T-cell (primary cell): Measurements from ENCODE around the gene AP3S1. TPM values are rescaled to one million over a fixed set of nuclear protein-coding genes. Genes with fewer than 3 reads are reported as not detected.

Source experiments
- ATAC-seq, 4 experiments: fragments of 200-7000 bp in 3 of 4; fragments of 150-1000 bp in 1 of 4; cut with Tn5 transposase; replicated peaks in 1 of 4; 1 replicate in 3 of 4; 2 replicates in 1 of 4; pipeline ENCODE4 v1.10.0; 2021; ENCODE audit warnings: moderate library complexity in 3 of 4, mild to moderate bottlenecking in 2 of 4, moderate number of reproducible peaks in 1 of 4
- CTCF ChIA-PET, 2 donors: fragments of 300-600 bp; sonication (Branson Sonifier 250); formaldehyde crosslinking; loops; one replicate each; lab custom pipeline; 2022; ENCODE audit warnings: antibody characterized with exemption in 2 of 2; lab: Charles Lee
- POLR2A ChIA-PET, 2 donors: fragments of 300-600 bp; sonication (Branson Sonifier 250); formaldehyde crosslinking; loops; one replicate each; lab custom pipeline; 2022; ENCODE audit warnings: antibody characterized with exemption in 2 of 2; lab: Charles Lee
- DNase-seq, 35 experiments: peaks; one replicate each; pipeline versions ENCODE4 v3.0.0 to v3.0.0-alpha.2; 2013 to 2023
- H3K27ac ChIP-seq: one replicate; pipeline ENCODE4 v1.5.1; 2013; ENCODE audit warnings: low read length
- H3K27me3 ChIP-seq, 2 experiments: replicated peaks in 1 of 2; 1 replicate in 1 of 2; 2 replicates in 1 of 2; pipeline versions ENCODE4 v1.6.1 to v1.7.0; 2013; ENCODE audit warnings: low read length in 1 of 2, mixed read lengths in 1 of 2; ENCODE audit not compliant: control insufficient read depth in 2 of 2, insufficient read depth in 2 of 2; ENCODE audit errors: extremely low read depth in 1 of 2
- H3K36me3 ChIP-seq, 2 donors: 1 replicate in 1 of 2; 2 replicates in 1 of 2; pipeline versions ENCODE4 v1.6.1 to v1.7.0; 2013; ENCODE audit warnings: low read length in 1 of 2; ENCODE audit not compliant: control insufficient read depth in 2 of 2, insufficient read depth in 1 of 2; ENCODE audit errors: extremely low read depth in 1 of 2
- H3K4me1 ChIP-seq, 2 experiments: 1 replicate in 1 of 2; 2 replicates in 1 of 2; pipeline versions ENCODE4 v1.6.1 to v1.7.0; 2013; ENCODE audit warnings: low read length in 2 of 2, mixed read lengths in 1 of 2; ENCODE audit not compliant: insufficient read depth in 2 of 2, control insufficient read depth in 1 of 2; ENCODE audit errors: extremely low read depth in 1 of 2
- H3K4me3 ChIP-seq, 2 donors: 1 replicate in 1 of 2; 2 replicates in 1 of 2; pipeline versions ENCODE4 v1.5.1 to v1.7.0; 2013; ENCODE audit warnings: mild to moderate bottlenecking in 2 of 2, low read length in 1 of 2, moderate library complexity in 1 of 2; ENCODE audit not compliant: control insufficient read depth in 1 of 2; ENCODE audit errors: extremely low read depth in 1 of 2
- H3K9me3 ChIP-seq: 2 replicates; pipeline ENCODE4 v1.7.0; 2013
- H3K27ac Mint-ChIP-seq, 2 donors: one replicate each; pipeline ENCODE4 v1.8.0; 2020 to 2021; ENCODE audit warnings: mild to moderate bottlenecking in 2 of 2, mixed read lengths in 2 of 2
- H3K27me3 Mint-ChIP-seq, 2 donors: one replicate each; pipeline ENCODE4 v1.8.0; 2021 to 2022; ENCODE audit warnings: mixed read lengths in 2 of 2
- H3K36me3 Mint-ChIP-seq: one replicate; pipeline ENCODE4 v1.8.0; 2021; ENCODE audit warnings: mixed read lengths
- H3K4me1 Mint-ChIP-seq, 3 donors: one replicate each; pipeline ENCODE4 v1.8.0; 2020 to 2022; ENCODE audit warnings: mixed read lengths in 3 of 3, mild to moderate bottlenecking in 1 of 3
- H3K4me3 Mint-ChIP-seq, 3 donors: one replicate each; pipeline ENCODE4 v1.8.0; 2020 to 2022; ENCODE audit warnings: mild to moderate bottlenecking in 3 of 3, mixed read lengths in 3 of 3, moderate library complexity in 3 of 3
- H3K9me3 Mint-ChIP-seq, 3 donors: one replicate each; pipeline ENCODE4 v1.8.0; 2020 to 2022; ENCODE audit warnings: mixed read lengths in 3 of 3
- WGBS: methylation state at CpG from one replicate; pipeline ENCODE4 v1.1.5; 2013; ENCODE audit warnings: missing lambda C conversion rate; ENCODE audit not compliant: insufficient coverage; 5-methylcytosine and 5-hydroxymethylcytosine counted together
- total RNA-seq, 35 experiments: library from RNA in 6 of 35; stranded (reverse) in 6 of 35; fragments of 120-200 nt in 1 of 35; gene quantifications; one replicate each; pipeline versions ENCODE4 v1.2.1 to v1.2.4 and lab custom pipeline; 2013 to 2026

Gene AP3S1
- total RNA-seq (10 to 100 TPM; 36.4 to 44.2 (median 39.2) TPM), total RNA-seq (lab: John Stamatoyannopoulos, UW) (20.3 to 47.4 (median 28.4) reads per million in 29 experiments)
- total RNA-seq (2013): 42.3 TPM

- Mint-ChIP-seq H3K36me3 (peaks cover 8% of the 10 kb centered on the region), H3K4me3 (peak within 1 kb of the TSS; percentile 96 to 99 (median 99)), H3K27me3 (no peaks in the 10 kb centered on the region), H3K27ac (peak within 1 kb of the TSS; percentile 94 to 100), H3K9me3 (no peaks in the 10 kb centered on the region), H3K4me1 (peaks cover 63 to 71% (median 70%) of the 10 kb centered on the region in 3 donors)
- WGBS: 8% methylated on average over 65 of the region's 65 CpGs
- ChIA-PET POLR2A (interaction anchor here (0.5 to 1.6 kb wide), 3 partner anchors 217 to 321 kb away, joined by 3 to 7 read pairs (median 4); no protein-coding TSS in a partner anchor), CTCF (interaction anchor here (0.6 to 2.6 kb wide), 7 partner anchors 10 to 546 kb away, joined by 3 to 14 read pairs (median 3); partner anchors contain the start of gene CCDC112 (in 1 of the 2))
- peaks cover 13 to 17% of the 10 kb centered on the region in 2 experiments for H3K4me1 ChIP-seq
- peak within 1 kb of the TSS; percentile 86 to 90 for H3K4me3 ChIP-seq
- no peaks in the 10 kb centered on the region for H3K27me3 ChIP-seq
- DNase-seq (peak; percentile 83 to 94 (median 89)), ATAC-seq (peak; percentile 85 to 90 (median 89))
- H3K36me3 ChIP-seq: peaks cover 0 to 10% of the 10 kb centered on the region in 2 donors
- H3K9me3 ChIP-seq: no peaks in the 10 kb centered on the region
- H3K27ac ChIP-seq: peak within 1 kb of the TSS; percentile 92
Measured at GRCh38 chr5:115841382-115842088, at the start of gene AP3S1, which contains the start of gene ATG12. Gene AP3S1, plus strand, starts transcription at chr5:115841935. Its CDS starts 103 bp downstream, at chr5:115842038. Gene ATG12, minus strand, starts transcription at chr5:115841565. Its CDS starts 13 bp downstream, at chr5:115841552.

DNA sequence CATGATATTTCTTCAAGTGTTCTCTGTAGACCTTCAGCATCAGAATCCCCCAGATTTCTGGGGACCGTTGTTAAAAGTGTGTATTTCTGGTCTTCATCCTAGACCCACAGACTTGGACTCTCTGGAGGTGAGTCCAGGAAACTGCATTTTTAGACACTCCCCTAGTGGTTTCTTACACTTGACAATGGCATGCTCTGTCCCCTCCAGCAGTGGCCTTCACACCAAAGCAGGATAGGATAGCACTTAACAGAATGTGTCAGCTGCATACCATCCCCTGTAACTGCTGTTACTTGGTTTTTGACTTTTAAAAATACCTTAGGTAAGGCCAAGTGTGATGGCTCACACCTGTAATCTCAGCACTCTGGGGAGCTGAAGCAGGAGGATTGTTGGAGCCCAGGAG, 46.0 kb upstream of the AP3S1 start:
- WGBS: no CpG with 5 or more reads among the region's 1 CpG
- CTCF ChIA-PET: no interaction called here
- POLR2A ChIA-PET: no interaction called here

DNA sequence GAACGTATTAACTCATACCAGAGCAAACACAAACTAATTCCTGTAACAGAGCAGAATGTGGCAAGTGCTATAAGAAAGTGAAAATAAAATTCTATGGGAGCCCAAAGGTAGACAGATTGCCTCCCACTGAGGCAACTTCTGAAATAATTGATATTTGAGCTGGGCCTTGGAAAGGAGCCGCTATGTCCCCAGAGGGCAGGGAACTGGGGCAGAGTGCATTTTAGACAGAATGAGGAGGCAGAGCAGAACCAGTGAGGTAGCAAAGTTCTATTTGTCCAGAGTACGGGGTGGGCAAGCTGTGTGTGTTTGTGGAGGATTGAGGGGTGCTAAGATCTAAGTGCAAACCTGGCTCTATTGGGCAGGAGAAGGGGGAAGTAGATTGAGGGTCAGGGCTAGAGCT, 45.1 kb upstream of the AP3S1 start:
- ATAC-seq (no peak), DNase-seq (no peak)
- Mint-ChIP-seq H3K27me3 (peaks cover 15 to 38% of the 10 kb centered on the region in 2 donors), H3K4me1 (no peaks in the 10 kb centered on the region), H3K36me3 (no peaks in the 10 kb centered on the region), H3K27ac (no peak overlapping the region), H3K9me3 (no peaks in the 10 kb centered on the region), H3K4me3 (no peak overlapping the region)
- H3K4me1 ChIP-seq: no peaks in the 10 kb centered on the region
- no peak overlapping the region for H3K4me3 ChIP-seq
- no peak overlapping the region for H3K27ac ChIP-seq
- no peaks in the 10 kb centered on the region for H3K27me3 ChIP-seq
- ChIA-PET POLR2A (no interaction called here), CTCF (interaction anchor here in 1 of 2 donors (0.6 kb wide), 1 partner anchor 39 kb away, joined by 3 read pairs; no protein-coding TSS in a partner anchor)
- H3K36me3 ChIP-seq: no peaks in the 10 kb centered on the region
- no peaks in the 10 kb centered on the region for H3K9me3 ChIP-seq
- 67% methylated on average over 2 of the region's 3 CpGs for WGBS

More for the DNA sequence above, 46.0 kb upstream of the AP3S1 start:
- Histone ChIP-seq H3K4me1 (no peaks in the 10 kb centered on the region), H3K27ac (no peak overlapping the region), H3K27me3 (peaks cover 0 to 3% of the 10 kb centered on the region in 2 experiments), H3K9me3 (no peaks in the 10 kb centered on the region), H3K36me3 (no peaks in the 10 kb centered on the region), H3K4me3 (no peak overlapping the region)
- Mint-ChIP-seq H3K4me1 (no peaks in the 10 kb centered on the region), H3K36me3 (no peaks in the 10 kb centered on the region), H3K27ac (no peak overlapping the region), H3K4me3 (no peak overlapping the region), H3K9me3 (no peaks in the 10 kb centered on the region), H3K27me3 (peaks cover 22 to 41% of the 10 kb centered on the region in 2 donors)
- ATAC-seq (no peak), DNase-seq (no peak)

- no peaks in the 10 kb centered on the region for H3K36me3 ChIP-seq
- no peak overlapping the region for H3K27ac Mint-ChIP-seq
- H3K4me3 Mint-ChIP-seq: no peak overlapping the region
- H3K9me3 ChIP-seq: no peaks in the 10 kb centered on the region
- no peaks in the 10 kb centered on the region for H3K4me1 Mint-ChIP-seq
- ChIA-PET POLR2A (no interaction called here), CTCF (no interaction called here)
- no peaks in the 10 kb centered on the region for H3K36me3 Mint-ChIP-seq
- no peak for DNase-seq
- H3K27ac ChIP-seq: no peak overlapping the region
- ATAC-seq: no peak
- no peaks in the 10 kb centered on the region for H3K9me3 Mint-ChIP-seq
- H3K27me3 Mint-ChIP-seq: peaks cover 4 to 37% of the 10 kb centered on the region in 2 donors
- 60% methylated on average over 1 of the region's 2 CpGs for WGBS
- no peaks in the 10 kb centered on the region for H3K4me1 ChIP-seq
- H3K4me3 ChIP-seq: no peak overlapping the region
- H3K27me3 ChIP-seq: peaks cover 0 to 2% of the 10 kb centered on the region in 2 experiments
Measured at GRCh38 chr5:115798252-115798651, 43.5 kb upstream of the AP3S1 start.

GRCh38 chr5:115800108-115800507, 41.6 kb upstream of the AP3S1 start:
- no peaks in the 10 kb centered on the region for H3K9me3 Mint-ChIP-seq
- H3K4me1 Mint-ChIP-seq: no peaks in the 10 kb centered on the region
- peaks cover 4 to 41% of the 10 kb centered on the region in 2 donors for H3K27me3 Mint-ChIP-seq
- 89% methylated on average over 1 of the region's 2 CpGs for WGBS
- no peak for ATAC-seq
- CTCF ChIA-PET: no interaction called here
- H3K36me3 Mint-ChIP-seq: no peaks in the 10 kb centered on the region
- no peak overlapping the region for H3K27ac Mint-ChIP-seq
- DNase-seq: no peak
- H3K36me3 ChIP-seq: no peaks in the 10 kb centered on the region
- no peaks in the 10 kb centered on the region for H3K9me3 ChIP-seq
- H3K27ac ChIP-seq: no peak overlapping the region
- no peak overlapping the region for H3K4me3 Mint-ChIP-seq
- no peak overlapping the region for H3K4me3 ChIP-seq
- H3K27me3 ChIP-seq: peaks cover 0 to 2% of the 10 kb centered on the region in 2 experiments
- no peaks in the 10 kb centered on the region for H3K4me1 ChIP-seq
- POLR2A ChIA-PET: no interaction called here

DNA sequence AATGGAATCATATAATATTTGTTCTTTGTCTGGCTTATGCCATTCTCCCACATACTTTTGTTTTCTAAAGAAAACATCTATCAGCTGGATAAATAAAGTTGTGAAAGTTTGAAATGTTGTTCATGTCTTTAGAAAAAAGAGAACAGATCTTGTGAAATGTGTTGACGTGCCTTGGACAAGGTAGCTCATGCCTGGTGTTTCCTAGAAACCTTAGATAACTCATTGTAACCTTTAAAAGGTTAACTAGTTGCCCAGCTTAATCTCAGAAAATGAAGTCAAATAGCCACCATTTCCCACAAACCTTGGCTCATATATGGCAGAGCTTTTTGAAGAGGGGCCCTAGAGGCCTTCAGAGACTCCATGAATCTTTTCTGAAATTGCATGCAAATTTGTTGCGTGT, 40.6 kb upstream of the AP3S1 start:
- no peak overlapping the region for H3K4me3 Mint-ChIP-seq
- H3K9me3 Mint-ChIP-seq: no peaks in the 10 kb centered on the region
- WGBS: no CpG with 5 or more reads among the region's 2 CpGs
- H3K27ac Mint-ChIP-seq: no peak overlapping the region
- Histone ChIP-seq H3K4me3 (no peak overlapping the region), H3K27ac (no peak overlapping the region), H3K4me1 (no peaks in the 10 kb centered on the region), H3K36me3 (no peaks in the 10 kb centered on the region), H3K27me3 (peaks cover 0 to 2% of the 10 kb centered on the region in 2 experiments), H3K9me3 (no peaks in the 10 kb centered on the region)
- ChIA-PET CTCF (no interaction called here), POLR2A (no interaction called here)
- H3K4me1 Mint-ChIP-seq: no peaks in the 10 kb centered on the region
- DNase-seq (no peak), ATAC-seq (no peak)
- H3K36me3 Mint-ChIP-seq: no peaks in the 10 kb centered on the region
- peaks cover 4 to 41% of the 10 kb centered on the region in 2 donors for H3K27me3 Mint-ChIP-seq
